SIG-M5 treated with dmso at 0.1 percent for 504 hours (cell line): ENCODE data around the gene IL2.

Source experiments
- DNase-seq: peaks from one replicate; lab custom pipeline; 2025; ENCODE audit not compliant: unreplicated experiment; lab: John Stamatoyannopoulos, UW

IL2 gene

DNA sequence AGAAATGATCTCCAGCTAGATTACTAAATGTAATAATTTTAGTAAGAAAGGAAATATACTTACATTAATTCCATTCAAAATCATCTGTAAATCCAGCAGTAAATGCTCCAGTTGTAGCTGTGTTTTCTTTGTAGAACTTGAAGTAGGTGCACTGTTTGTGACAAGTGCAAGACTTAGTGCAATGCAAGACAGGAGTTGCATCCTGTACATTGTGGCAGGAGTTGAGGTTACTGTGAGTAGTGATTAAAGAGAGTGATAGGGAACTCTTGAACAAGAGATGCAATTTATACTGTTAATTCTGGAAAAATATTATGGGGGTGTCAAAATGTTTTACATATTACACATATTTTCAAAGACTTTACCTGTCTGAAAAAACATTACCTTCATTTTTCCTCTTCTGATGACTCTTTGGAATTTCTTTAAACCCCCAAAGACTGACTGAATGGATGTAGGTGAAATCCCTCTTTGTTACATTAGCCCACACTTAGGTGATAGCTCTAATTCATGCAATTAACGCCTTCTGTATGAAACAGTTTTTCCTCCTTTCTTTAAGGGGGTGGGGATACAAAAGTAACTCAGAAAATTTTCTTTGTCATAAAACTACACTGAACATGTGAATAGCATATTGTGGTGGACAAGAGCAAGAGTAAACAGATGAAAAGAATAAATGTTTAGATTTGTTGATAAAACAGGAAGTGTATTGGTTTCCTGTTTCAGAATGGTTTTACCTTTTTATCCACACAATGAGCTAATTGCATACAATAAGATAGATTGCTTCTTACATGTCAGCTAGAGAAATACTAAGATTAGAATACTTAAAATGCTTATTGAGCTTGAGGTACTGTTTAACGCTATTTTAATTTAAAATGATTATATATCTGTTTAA lies at the start of gene IL2:
Gene IL2 (minus strand): TSS at position 495 of the 886 bp plus-strand sequence. CDS start 285 bp downstream, at position 210.
- DNase-seq, result no peak

DNA sequence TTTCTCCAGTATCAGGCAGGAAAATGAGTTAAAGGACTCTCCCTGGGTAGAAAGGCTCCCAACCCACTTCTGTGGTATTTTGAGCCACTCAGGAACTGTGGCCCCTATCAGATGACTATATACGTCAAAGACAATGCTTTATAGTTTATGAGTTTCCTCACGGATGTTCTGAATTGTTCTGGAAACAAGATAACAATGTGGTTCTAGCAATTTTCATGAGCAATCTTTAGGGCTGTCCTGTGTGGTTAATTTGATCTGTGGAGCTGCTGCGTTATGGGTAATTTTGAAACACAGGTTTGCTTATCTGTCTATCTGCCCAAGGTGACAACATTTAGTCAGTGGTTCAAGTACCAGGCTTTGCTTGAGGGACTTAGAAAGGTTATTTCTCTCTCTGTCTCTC lies 46.7 kb upstream of the IL2 start:
- no peak for DNase-seq

DNA sequence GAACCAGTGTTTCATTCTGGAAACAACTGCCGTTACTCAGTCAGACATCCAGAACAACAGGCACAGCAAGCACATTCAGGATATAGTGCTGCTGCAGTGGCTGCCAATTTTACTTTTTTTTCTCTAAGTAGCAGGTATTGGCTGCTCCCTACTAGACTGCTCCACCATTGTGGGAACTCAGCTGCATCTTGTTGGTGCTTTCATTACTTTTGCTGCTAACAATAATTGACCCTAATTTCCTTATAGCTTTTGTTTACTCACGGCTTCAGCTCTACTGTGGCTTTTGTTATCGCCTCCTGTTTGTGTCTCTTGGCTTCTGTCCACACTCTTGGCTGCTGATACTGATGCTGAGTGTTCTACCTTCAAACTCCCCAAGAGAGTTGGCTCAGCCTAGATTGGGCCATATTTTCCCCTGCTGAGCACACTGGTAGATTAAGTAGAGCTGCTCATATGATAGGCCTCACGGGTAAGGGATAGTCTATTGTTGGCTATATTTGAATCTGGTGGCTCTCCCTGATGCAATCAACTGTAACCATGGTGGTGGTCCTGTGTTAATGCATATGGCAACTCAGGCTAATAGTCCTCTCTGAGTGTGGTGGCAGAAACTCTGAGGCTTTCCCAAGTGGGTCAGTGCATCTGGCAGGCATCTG lies 44.5 kb upstream of the IL2 start:
- DNase-seq, result no peak

DNA sequence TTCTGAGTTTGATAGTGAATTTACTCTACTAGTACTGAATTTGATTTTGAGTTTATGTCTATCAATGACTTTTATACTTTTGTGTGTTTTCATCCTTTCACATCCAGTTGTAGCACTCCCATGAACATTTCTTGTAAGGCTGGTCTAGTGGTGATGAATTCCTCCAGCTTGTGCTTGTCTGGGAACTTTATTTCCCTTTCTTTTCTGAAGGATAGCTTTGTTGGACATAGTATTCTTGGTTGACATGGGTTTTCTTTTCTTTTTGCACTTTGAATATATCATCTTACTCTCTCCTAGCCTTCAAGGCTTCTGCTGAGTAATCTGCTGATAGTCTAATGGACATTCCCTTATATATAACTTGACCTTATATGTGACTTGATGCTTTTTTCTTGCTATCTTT lies 32.5 kb upstream of the IL2 start:
- no peak for DNase-seq

DNA sequence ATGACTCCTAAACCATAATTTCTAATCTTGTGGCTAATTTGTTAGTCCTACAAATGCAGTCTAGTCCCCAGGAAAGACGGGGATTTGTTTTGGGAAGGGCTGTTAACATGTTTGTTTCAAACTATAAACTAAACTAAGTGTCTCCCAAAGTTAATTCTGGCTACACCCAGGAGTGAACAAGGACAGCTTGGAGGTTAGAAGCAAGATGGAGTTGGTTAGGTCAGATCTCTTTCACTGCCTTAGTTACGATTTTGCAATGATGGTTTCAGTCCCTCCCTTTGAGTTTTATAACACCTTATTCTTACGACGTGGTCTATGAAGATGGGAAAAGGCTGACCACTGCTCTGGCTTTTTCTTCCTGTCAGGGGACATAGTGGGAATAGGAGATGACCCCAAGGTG lies 27.0 kb upstream of the IL2 start:
- DNase-seq, result no peak

DNA sequence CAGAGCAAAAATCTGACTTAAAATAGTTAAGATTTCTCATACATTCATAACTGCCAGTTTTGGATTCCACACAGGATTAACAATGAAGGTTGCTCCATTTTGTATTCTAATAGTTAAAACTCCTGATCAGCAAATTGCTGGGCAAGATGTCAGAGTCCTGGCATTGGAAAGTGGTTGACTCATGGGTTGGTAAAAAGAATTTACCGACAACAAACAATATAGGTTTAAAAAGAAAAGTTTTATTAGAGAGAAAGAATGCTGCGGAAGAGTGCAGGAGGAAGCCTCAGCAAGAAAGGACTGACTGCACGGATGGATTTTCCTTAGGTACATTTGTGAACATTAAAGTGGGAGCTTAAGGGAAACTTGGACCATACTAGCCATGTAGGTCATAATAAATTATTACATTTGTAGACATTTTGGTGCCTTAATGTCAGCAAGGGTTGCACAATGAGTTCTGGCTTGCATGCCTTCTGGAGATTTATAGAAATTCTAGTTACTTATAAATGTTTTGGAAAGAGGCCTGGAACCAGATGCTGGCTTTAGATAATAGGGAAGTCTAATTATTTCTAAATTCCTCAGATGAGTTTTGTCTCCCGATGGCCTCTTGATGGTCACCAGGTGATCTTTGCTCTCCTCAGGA lies 25.4 kb upstream of the IL2 start:
- no peak for DNase-seq

DNA sequence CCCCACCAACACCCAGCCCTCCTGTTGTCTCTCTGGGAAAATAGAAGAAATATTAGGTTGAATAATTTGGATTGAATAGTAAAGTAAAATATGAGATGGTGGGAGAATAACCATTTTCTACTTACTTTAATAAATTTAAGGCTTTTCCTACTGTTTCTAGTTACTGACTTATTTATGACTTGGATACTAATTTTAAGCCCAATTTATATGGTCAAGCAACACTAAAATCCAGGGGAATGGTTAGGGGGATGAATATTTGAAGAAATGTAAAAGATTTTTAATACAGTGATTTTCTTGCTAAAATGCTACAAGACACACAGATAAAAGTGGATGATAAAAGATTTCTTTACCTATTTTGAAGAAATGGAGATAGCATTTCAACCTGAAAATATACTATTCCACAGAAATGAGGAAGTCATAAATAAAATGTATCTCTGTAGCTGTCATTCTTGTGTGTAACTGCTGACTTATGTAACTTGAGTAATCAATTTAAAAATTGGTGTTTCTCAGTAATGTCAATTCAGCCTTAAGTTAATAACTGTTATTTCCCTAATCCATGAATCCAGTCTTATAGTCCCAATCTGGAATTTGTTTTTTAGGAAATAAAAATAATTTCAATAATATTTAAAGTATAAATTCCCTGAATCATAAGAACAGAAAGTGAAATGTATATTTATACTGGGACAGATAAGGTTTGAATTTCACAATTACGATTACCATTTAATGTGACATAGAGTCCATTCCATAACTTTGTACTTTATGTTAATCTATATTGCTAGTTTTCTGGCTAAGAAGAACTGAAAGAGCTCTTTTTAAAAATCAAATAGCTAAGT lies 24.3 kb upstream of the IL2 start:
- no peak for DNase-seq

DNA sequence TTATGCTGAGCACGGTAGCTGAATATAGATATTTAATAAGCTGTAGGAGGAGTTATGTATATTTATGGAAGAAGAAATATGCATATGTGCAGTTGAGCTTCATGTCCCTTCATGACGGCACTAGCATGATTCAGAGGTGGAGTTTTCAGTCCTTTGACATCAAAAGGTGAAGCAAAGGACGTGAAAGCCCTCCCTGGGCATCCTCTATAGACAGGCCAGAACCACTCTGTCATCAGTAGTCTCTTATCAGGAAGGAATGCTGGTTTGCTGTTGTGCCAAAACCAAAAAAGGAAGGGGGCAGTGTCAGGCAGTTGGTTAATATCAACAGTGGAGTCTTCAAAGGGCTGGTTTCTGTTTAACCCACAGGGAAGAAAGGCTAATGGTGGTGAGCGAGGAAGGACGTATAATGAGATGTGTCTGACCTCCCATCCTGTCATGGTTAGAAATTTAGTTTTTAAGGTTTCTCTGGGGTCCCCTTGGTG lies 23.5 kb upstream of the IL2 start:
- DNase-seq, result no peak

DNA sequence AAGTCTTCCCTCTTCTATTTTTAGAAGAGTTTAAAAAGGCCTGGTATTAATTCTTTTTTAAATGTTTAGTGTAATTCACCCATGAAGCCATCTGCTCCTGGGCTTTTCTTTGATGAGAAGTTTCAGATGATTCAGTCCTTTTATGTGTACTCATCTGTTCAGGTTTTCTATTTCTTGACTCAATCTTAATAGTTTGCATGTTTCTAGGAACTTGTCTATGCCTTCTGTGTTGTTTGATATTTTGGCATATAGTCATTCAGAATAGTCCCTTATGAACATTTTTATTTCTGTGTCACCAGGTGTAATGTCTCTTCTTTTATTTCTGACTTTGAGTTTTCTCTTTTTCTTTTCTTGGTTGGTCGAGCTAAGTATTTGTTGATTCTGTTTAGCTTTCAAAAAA lies 20.2 kb upstream of the IL2 start:
- no peak for DNase-seq

DNA sequence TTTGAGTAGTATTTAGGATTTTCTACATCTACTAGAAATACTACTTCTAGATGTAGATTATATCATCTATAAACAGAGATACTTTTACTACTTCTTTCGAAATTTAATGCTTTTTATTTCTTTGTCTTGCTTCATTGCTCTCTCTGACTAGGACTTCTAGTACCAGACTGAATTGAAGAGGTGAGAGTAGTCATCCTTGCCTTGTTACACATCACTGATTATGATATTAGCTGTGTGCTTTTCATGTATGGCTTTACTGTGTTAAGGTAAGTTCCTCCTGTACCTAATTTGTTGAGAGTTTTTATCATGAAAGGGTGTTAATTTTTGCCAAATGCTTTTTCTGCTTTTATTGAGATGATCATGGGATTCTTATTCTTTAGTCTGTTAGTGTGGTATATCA lies 19.6 kb upstream of the IL2 start:
- DNase-seq, result no peak

DNA sequence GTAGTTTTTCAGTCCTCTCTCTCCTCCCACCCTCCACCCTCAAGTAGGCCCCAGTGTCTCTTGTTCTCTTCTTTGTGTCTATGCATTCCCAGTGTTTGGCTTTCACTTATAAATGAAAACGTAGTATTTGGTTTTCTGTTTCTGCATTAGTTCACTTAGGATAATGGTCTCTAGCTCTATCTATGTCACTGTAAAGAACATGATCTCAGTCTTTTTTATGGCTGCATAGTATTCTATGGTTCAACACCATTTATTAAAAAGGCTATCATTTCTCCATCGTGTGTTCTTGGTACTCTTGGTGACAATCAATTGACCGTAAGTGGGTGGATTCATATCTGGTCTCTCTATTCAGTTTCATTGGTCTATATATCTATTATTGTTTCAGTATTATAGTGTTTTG lies 18.7 kb upstream of the IL2 start:
- no peak for DNase-seq

DNA sequence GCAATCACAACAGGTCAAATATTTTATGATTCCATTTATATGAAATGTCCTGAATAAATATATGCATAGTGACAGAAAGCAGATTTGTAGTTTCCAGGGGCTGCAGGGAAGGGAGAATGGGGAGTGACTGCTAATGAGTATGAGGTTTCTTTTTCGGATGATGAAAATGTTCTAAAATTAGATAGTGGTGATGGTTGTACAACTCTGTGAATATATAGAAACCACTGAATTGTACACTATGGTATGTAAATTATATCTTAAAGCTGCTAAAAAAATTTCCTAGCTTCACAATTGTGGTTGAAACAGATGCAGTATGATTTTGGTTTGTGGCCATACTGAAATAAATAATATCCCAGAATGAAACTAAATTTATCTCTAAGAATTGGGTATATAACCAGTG lies 12.9 kb upstream of the IL2 start:
- no peak for DNase-seq

DNA sequence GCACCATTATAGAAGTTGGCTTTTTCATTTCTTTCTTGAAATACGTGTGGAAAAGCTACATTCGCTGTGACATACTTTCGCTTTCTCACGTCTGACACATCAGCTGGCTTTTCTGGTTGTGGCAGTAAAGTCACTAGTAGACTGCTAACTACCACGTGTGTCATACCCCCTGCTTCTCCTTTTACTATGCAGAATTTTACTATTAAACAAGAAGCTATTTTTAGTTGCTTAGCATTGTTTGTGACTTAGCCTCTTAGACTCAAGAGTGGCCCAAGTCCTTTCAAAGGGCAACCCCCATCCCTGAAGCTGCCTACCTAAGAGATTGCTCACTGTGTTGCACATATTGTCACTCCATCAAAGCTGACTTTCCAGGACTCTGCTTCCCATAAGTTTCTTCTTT lies 2.1 kb upstream of the IL2 start:
- peak; percentile 46 for DNase-seq

DNA sequence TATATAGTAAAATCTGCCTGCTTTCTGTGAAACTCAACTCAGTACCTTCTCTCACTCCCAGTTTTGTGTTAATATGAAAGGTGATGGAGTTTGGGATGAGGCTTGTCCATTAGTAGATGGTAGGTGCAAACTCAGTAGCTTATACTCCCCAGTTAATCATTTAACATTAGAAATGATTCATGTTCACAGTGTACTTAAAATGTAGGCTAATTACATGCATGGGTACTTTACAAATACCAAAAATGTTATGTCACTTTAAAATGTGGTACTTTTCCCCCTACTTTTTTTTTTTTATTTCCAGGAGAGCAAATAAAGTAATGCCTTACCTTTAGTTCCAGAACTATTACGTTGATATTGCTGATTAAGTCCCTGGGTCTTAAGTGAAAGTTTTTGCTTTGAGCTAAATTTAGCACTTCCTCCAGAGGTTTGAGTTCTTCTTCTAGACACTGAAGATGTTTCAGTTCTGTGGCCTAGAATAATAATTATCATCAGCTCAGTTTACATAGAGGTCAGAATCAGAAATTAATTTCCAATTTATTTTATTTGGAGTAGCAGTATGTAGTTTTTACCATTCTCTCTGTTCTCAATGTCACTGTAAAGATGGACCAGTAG lies 3.0 kb downstream of the IL2 start:
- no peak for DNase-seq

DNA sequence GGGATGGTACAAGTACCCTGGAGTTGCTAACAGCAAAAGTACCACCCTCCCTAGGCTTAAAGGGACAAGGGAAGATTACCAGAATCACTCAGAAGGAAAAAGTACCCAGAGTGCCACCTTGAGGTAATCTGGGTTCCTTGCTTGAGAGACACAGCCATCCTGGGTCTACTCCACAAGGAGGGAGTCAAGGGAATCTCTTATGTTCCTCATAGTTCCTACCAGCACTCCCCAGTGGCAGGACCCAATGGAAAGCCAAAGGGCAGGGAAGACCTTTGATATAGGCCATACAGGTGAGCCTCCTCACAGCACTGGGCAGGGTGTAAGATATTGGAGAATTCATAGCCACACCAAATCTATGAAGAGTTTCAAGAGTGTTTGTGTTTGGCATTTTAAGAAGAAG lies 5.7 kb downstream of the IL2 start:
- peak; percentile 34 for DNase-seq

DNA sequence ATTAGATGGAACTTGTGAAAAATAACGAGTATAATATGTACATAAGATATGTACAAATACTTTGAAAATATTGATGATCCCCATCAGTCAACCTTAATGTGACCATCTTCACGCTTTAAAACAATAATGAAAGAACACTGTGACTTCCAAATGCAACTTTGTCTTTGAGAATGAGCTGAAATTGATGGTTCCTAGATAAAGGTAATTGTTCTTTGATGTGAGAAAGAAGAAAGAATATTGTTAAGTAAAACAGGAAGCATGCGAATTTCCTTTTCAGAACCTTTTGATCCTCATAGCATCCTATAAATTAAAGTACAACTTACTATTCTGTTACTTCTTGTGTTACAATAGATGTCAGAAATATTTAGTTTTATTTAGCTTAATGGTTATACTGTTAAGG lies 22.2 kb downstream of the IL2 start:
- no peak for DNase-seq

DNA sequence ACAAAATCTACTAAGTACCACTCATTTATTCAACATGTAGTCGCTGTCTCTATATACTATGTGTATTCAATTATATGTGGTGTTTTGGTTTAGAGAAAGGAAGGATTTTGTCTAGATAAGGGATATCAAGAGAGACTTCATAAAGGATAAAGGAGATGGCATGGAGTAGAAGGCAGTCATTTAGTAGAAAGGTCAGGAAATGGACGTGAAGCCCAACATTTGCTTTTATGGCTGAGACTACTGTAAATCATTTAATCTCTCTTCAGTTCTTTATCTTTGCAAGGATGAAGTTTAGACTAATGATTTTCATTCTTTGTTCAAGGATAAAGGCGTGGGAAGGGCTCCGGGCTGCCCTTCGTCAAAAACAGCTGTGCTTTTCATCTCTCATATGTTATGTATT lies 25.2 kb downstream of the IL2 start:
- DNase-seq, result no peak

DNA sequence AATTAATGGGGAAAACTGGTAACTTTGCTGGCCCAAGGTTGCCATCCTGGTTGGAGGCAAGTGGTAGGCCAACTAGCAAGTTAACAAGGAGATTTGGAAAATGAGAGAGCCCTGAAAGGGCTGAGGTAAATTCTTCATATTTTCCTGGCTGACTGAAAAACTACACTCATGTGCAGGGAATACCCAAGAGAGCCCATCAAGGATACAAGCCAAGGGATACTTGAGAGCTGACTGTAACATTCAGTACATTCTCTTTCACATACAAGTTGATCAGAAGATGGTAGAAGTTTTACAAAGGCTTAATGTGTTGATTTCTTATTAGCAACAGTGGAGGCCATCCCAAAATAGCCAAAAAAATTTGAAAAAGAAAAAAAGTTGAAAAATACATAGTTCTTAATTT lies 33.3 kb downstream of the IL2 start:
- no peak for DNase-seq

DNA sequence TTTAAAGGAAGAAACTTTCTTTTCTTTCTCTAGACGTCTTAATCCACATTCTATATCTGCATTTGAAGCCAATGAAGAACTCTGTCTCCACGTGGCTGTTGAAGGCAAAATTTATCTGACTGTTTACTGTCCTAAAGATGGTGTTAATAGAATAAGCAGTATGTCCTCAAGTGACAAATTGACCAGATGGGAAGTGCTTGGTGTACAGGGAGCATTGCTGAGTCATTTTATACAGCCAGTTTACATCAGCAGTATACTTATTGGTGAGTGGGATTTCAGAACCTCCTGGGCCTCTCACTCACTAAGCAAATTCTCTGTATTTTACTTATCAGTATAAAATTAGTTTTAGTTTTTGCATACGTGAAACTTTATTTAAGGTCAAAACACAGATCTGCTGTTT lies 44.0 kb downstream of the IL2 start:
- no peak for DNase-seq

DNA sequence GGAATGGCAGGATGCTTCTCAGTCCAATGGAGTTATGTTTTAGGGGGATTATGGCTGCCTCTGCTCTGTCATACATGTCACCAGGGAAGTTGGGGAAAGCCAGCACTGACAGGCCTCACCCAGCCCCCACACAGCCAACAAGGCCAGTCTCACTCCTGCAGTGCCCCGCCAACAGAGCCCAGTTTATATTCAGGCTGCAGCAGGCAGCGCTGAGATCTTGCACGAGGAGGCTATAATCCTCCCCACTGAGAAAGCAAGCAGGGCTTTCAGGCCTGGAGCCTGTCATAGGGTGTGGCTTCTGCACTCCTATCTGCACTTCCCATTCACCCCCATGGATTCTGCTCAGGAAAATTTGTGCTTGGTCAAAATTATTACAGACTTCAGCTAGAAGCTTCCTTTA lies 52.7 kb downstream of the IL2 start:
- no peak for DNase-seq
